Activated naive CD4-positive, alpha-beta T cell treated with anti-CD3 and anti-CD28 coated beads, Interleukin-2, amount 50 U/mL, for 72 hours (primary cell): ENCODE results near the gene MAPK6. TPM values are rescaled to one million over a fixed set of nuclear protein-coding genes. Genes with fewer than 3 reads are reported as not detected.

Experiments used
- ATAC-seq, 2 donors: fragments of 150-1000 bp; cut with Tn5 transposase; 2 replicates each; pipeline ENCODE4 v1.10.0; 2021; ENCODE audit warnings: mild to moderate bottlenecking in 2 of 2, moderate library complexity in 2 of 2
- DNase-seq, 2 donors: peaks; one replicate each; pipeline ENCODE4 v3.0.0; 2021 to 2022; ENCODE audit warnings: low spot score in 2 of 2
- H3K27ac Mint-ChIP-seq, 2 donors: one replicate each; pipeline ENCODE4 v1.8.0; 2022; ENCODE audit warnings: mild to moderate bottlenecking in 2 of 2, mixed read lengths in 2 of 2
- H3K36me3 Mint-ChIP-seq, 2 donors: one replicate each; pipeline ENCODE4 v1.8.0; 2022; ENCODE audit warnings: mixed read lengths in 2 of 2
- H3K9me3 Mint-ChIP-seq, 2 donors: one replicate each; pipeline ENCODE4 v1.8.0; 2022; ENCODE audit warnings: mixed read lengths in 2 of 2
- total RNA-seq, 2 donors: library from RNA; stranded (reverse); gene quantifications; one replicate each; pipeline ENCODE4 v1.2.3, GENCODE V29; 2022

MAPK6 gene
- total RNA-seq, 2 donors from 2014 or later: 15.2 to 30.9 TPM

DNA sequence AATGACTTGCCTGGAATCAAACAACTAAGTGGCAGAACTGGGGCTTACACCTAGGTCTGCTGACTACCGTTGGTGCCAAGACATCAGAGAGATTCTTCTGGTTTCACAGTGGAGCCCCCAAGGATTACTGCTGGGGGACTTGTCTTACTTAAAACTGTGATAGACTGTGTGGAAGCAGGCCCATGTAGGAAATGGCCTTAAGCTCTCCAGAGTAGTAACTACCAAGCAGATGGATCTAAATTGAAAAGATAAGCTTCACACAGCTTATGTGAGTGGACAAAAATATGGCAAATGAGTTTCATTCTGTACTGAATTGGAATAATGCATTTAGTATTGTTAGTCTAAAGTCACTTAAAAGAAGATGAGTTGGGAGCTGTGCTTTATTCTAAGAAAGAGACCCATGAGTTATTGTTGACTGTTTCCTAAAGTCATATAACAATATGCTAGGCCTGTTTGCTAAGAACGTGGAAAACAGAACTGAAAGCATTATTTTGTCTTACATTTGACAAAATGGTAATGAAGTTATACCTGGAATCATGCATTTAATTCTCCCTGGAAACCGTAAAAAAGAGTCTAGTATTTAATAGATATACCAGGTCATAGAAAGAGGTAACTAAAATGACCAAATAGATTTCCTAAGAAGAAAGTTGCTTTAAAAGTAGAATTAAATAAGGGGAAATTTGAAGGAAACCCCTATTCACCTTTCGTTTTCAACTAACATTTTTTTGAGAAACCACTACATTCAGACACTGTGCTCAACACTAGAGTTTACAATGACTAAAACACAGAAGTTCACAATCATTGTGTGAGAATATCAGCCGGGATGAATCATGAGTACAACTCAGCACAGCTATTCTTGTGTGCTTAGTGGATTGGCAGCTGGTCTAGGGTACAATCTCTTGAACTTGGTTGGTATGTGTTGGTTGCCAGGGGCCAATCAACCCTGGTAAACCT, 13.0 kb upstream of the MAPK6 start:
- Mint-ChIP-seq H3K36me3 (peaks cover 0 to 6% of the 10 kb centered on the region in 2 donors), H3K9me3 (peaks cover 0 to 8% of the 10 kb centered on the region in 2 donors), H3K27ac (peak overlapping the region; percentile 35 to 59)
- DNase-seq (peak in 1 of 2 donors; percentile 41), ATAC-seq (peak; percentile 96)

DNA sequence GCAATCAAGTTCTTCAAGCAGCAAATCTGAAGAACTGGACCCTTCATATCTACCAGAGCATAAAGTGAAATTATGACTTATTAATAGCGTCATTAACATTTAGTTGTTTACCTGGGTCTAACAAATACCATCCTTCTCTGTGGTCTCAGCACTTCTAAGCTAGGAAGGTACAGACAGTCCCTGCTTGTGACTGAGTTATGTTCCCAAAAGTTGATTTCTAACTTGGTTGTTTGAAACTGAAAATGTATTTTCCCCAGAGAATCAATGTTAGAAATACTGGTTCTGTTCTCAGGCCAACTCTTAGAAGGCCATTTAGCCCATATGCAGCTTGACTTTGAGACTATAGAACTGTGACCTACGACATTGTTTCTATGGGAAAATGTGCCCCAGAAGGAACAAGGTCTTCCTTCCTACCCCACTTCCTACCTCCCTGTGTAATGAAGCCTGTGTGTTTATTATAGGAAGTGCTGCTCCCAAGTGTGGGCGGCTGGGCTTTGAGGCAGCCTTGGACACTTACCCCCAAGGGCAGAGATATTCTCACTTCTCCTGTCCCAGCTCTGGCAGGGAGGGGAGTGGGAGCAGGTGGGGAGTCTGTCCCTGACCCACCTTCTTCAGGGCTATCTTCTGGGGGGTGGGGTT, 12.2 kb upstream of the MAPK6 start:
- Mint-ChIP-seq H3K9me3 (peaks cover 0 to 8% of the 10 kb centered on the region in 2 donors), H3K27ac (peak overlapping the region; percentile 18 to 35), H3K36me3 (peaks cover 0 to 6% of the 10 kb centered on the region in 2 donors)
- no peak for DNase-seq
- peak in 1 of 2 donors; percentile 8 for ATAC-seq

DNA sequence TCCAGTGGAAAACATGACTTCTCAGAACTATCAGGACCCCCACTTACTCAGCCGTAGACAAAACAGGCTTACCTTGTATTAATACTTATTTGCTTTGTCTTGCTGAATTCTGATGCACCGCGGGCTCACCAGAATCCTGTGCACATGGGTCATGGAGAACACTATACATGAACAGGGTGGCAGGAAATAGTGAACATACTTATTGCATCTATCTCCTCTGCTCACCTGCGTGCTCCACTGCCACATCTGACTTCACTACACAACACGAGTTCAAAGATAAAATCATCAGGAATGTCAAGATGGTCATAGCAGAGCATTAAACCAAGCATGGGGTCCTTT, 10.7 kb upstream of the MAPK6 start:
- no peak for DNase-seq
- peak overlapping the region in 1 of 2 donors; percentile 17 for H3K27ac Mint-ChIP-seq
- H3K9me3 Mint-ChIP-seq: no peaks in the 10 kb centered on the region
- no peak for ATAC-seq
- H3K36me3 Mint-ChIP-seq: no peaks in the 10 kb centered on the region

DNA sequence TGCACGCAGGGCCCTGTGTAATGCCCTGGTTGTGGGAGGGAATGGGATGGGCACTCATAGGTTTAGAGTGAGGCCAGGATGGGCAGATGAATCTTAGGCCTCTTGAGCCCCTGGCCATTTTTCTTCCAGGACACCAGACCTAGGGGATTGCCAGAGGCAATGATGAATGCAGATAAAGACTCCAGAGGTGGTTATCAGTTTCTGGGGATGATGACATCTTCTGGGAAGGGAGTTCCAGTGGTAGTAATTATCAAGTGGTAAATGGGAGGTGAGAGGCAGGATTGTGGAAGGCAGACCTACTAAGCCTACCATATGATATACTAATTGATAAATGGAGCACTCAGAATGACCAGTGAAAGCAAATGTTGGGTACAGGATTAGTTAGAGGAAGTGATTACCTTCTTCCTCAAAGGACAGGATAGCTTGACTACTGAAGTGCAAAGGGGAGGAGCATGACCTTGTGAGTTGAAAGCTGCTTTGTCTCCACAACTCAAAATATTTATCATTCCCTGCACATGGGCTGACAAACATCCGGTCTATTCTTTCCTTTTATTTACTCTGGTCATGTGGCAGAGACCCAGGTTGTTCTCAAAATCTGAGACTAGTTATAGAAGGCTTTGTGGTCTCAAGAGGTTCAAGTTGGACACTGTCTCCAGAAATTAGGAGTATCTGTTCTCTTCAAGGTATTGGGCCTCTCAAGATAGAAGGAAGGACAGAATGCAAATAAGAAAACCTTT, 10.2 kb upstream of the MAPK6 start:
- DNase-seq (no peak), ATAC-seq (no peak)
- Mint-ChIP-seq H3K36me3 (no peaks in the 10 kb centered on the region), H3K9me3 (no peaks in the 10 kb centered on the region), H3K27ac (peak overlapping the region in 1 of 2 donors; percentile 17)

GRCh38 chr15:52010633-52011595, 8.1 kb upstream of the MAPK6 start:
- H3K27ac Mint-ChIP-seq: peak overlapping the region; percentile 3 to 53
- no peaks in the 10 kb centered on the region for H3K36me3 Mint-ChIP-seq
- ATAC-seq (peak; percentile 32 to 47), DNase-seq (peak in 1 of 2 donors; percentile 71)
- no peaks in the 10 kb centered on the region for H3K9me3 Mint-ChIP-seq

GRCh38 chr15:52011711-52012144, 7.3 kb upstream of the MAPK6 start:
- Mint-ChIP-seq H3K9me3 (no peaks in the 10 kb centered on the region), H3K36me3 (no peaks in the 10 kb centered on the region), H3K27ac (no peak overlapping the region)
- ATAC-seq (no peak), DNase-seq (no peak)

DNA sequence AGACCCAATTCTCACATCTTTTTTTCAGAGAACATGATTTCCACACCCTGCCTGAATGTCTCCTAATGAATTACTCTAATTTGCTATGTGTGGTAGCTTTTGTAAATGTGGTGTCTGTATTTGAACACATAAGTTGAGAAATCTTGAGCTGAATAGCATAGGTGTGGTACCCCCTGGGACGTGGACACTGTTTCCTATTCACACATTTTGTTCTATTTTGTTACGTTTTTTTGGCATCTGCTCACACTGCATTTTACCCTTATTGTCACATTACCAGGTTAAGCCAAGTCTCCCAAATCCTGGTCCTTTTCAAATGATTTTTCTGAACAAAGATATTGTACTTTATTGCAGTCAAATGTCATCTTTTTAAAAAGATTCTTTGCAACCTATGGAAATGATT, 6.8 kb upstream of the MAPK6 start:
- DNase-seq: no peak
- H3K9me3 Mint-ChIP-seq: no peaks in the 10 kb centered on the region
- no peaks in the 10 kb centered on the region for H3K36me3 Mint-ChIP-seq
- H3K27ac Mint-ChIP-seq: no peak overlapping the region
- no peak for ATAC-seq

GRCh38 chr15:52013151-52013791, 5.7 kb upstream of the MAPK6 start:
- H3K27ac Mint-ChIP-seq: peak overlapping the region in 1 of 2 donors; percentile 44
- H3K36me3 Mint-ChIP-seq: no peaks in the 10 kb centered on the region
- peak; percentile 77 to 83 for ATAC-seq
- DNase-seq: no peak
- no peaks in the 10 kb centered on the region for H3K9me3 Mint-ChIP-seq

- ATAC-seq: no peak
Measured at GRCh38 chr15:52014616-52015015, 4.4 kb upstream of the MAPK6 start.

DNA sequence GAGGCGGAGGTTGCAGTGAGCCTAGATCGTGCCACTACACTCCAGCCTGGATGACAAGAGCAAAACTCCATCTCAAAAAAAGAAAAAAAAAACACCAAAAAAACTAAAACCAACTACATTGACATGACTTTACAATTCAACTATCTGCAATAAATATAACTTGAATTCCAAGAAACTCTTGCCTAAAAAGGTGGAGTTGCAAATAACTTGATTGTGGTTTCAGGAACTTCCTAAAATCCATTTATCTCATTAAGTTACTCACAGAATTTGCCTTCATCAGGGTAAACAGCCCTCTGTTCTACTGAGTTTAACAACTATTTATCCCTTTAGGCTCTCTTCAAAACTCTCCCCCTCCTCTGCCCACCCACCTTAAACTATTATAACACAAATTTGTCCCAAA, 2.7 kb upstream of the MAPK6 start:
- DNase-seq: no peak
- H3K9me3 Mint-ChIP-seq: no peaks in the 10 kb centered on the region
- H3K36me3 Mint-ChIP-seq: peaks cover 7 to 14% of the 10 kb centered on the region in 2 donors
- no peak for ATAC-seq
- H3K27ac Mint-ChIP-seq: no peak overlapping the region

More at GRCh38 chr15:52014616-52015015, 4.4 kb upstream of the MAPK6 start:
- Mint-ChIP-seq H3K9me3 (no peaks in the 10 kb centered on the region), H3K27ac (no peak overlapping the region), H3K36me3 (peaks cover 0 to 6% of the 10 kb centered on the region in 2 donors)
- no peak for DNase-seq

GRCh38 chr15:52018244-52018643, 775 bp upstream of the MAPK6 start:
- Mint-ChIP-seq H3K27ac (peak overlapping the region in 1 of 2 donors; percentile 97), H3K9me3 (no peaks in the 10 kb centered on the region), H3K36me3 (peaks cover 10 to 14% of the 10 kb centered on the region in 2 donors)
- DNase-seq: no peak
- ATAC-seq: no peak

GRCh38 chr15:52019394-52020220, 588 bp downstream of the MAPK6 start:
- Mint-ChIP-seq H3K36me3 (peaks cover 11 to 14% of the 10 kb centered on the region in 2 donors), H3K27ac (peak overlapping the region; percentile 97 to 98)

GRCh38 chr15:52020221-52021085, 1.4 kb downstream of the MAPK6 start:
- H3K36me3 Mint-ChIP-seq: peaks cover 11 to 14% of the 10 kb centered on the region in 2 donors
- ATAC-seq (no peak), DNase-seq (no peak)
- H3K27ac Mint-ChIP-seq: peak overlapping the region; percentile 97
- H3K9me3 Mint-ChIP-seq: no peaks in the 10 kb centered on the region

More at GRCh38 chr15:52019394-52020220, 588 bp downstream of the MAPK6 start:
- ATAC-seq (peak; percentile 67 to 75), DNase-seq (peak; percentile 59 to 78)
- no peaks in the 10 kb centered on the region for H3K9me3 Mint-ChIP-seq
